ENCODE measurements around the gene GSDMA.

DNA sequence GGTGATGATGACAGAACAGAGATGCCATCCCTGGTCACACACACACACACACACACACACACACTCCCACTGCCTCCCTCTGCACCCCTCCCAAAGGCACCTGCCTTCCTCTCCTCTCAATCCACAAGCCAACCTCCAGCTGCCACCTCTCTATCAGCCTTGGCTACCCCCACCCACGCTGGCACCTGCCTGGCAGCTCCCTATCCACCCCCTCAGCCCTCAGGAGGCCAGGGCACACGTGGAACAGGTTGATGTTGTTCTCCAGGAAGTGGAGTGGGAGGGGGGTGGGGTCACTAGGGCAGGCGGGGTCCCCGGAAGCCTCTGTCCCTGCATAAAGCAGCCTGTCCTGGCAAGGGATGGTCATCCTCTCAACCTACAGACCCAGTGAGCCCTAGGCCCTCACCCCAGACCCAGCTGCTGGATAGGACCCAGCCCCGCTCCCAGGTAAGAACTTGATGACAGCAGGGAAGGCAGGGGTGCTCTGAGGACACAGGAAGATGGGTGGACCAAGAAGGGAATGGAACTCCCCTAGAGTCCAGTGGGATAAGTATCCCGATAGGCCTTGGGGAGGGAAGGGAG lies at the start of gene GSDMA:
- TF ChIP-seq, protein P1, sequence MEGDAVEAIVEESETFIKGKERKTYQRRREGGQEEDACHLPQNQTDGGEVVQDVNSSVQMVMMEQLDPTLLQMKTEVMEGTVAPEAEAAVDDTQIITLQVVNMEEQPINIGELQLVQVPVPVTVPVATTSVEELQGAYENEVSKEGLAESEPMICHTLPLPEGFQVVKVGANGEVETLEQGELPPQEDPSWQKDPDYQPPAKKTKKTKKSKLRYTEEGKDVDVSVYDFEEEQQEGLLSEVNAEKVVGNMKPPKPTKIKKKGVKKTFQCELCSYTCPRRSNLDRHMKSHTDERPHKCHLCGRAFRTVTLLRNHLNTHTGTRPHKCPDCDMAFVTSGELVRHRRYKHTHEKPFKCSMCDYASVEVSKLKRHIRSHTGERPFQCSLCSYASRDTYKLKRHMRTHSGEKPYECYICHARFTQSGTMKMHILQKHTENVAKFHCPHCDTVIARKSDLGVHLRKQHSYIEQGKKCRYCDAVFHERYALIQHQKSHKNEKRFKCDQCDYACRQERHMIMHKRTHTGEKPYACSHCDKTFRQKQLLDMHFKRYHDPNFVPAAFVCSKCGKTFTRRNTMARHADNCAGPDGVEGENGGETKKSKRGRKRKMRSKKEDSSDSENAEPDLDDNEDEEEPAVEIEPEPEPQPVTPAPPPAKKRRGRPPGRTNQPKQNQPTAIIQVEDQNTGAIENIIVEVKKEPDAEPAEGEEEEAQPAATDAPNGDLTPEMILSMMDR (IDR thresholded peaks at IDR 0.05): no peak
- no peak for TF ChIP-seq EP300 (IDR thresholded peaks at IDR 0.05)
- no peak for TF ChIP-seq POLR2AphosphoS5 (IDR thresholded peaks at IDR 0.05)
- no peak for TF ChIP-seq POLR2A (IDR thresholded peaks at IDR 0.05)

Data from suprapubic skin (tissue), 4 donors.